HG03066 (cell line): ENCODE measurements around the gene TNS1.
"Not testable (repeated sequence)": the region's sequence is repeated elsewhere in the genome, so short reads cannot be mapped to it uniquely, and the experiment has no call there.

Experiments used
- ATAC-seq: cut with Tn5 transposase; IDR thresholded peaks from one replicate; pipeline ENCODE4 v1.9.1; 2021; ENCODE audit warnings: low read depth; ENCODE audit not compliant: unreplicated experiment

The TNS1 gene

DNA sequence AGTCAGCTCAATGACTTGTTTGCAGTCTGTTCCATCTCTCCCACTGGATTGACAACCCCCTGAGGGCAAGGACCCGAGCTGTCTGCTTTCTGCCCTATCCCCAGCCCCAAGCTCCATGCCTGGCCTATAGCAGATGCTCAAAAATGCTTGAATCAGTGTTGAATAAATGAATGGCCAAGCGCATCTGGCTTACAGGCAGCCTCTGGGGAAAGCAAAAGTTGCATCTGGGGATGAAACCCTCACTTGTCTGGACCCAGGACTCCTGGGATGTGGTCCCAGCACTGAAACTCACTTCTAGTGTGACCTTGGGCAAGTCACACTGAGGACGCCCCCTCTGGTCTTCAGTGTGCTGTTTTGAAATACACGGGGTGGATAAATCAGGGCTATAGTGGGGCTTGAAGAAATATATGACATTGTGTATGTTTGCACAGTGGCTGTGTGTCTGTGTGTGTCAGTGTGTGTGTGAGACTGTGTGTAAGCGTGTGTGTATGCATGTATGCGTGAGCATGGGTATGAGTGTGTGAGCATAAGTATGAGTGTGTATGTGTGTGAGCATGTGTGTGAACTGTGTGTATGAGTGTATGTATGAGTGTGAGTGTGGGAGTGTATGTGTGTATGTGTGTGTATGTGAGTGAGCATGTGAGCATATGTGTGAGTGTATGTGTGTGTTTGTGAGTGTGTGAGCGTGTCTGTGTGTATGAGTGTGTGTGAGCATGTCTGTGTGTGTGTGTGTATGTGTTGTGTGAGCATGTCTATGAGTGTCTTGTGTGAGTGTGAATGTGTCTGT, 27.8 kb upstream of the TNS1 start:
- no peak for ATAC-seq

GRCh38 chr2:218029366-218030360, 26.9 kb upstream of the TNS1 start:
- ATAC-seq: no peak

GRCh38 chr2:218028562-218029348, 26.0 kb upstream of the TNS1 start:
- ATAC-seq: no peak

DNA sequence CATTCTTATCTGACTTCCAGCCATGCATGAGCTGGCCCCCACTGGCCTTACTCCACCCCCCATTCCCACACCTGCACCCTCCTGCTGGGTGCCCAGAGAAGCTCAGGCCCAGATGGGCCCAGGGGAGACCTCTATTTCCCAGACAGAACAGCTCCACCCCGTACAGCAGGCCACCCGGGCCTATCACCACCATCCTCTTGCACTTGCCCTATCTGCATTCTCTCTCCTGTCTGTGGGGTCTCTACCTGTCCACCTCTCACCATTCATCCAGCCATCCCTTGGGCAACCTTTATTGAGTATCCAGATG, 25.3 kb upstream of the TNS1 start:
- no peak for ATAC-seq

GRCh38 chr2:218027426-218028188, 24.8 kb upstream of the TNS1 start:
- ATAC-seq: no peak

DNA sequence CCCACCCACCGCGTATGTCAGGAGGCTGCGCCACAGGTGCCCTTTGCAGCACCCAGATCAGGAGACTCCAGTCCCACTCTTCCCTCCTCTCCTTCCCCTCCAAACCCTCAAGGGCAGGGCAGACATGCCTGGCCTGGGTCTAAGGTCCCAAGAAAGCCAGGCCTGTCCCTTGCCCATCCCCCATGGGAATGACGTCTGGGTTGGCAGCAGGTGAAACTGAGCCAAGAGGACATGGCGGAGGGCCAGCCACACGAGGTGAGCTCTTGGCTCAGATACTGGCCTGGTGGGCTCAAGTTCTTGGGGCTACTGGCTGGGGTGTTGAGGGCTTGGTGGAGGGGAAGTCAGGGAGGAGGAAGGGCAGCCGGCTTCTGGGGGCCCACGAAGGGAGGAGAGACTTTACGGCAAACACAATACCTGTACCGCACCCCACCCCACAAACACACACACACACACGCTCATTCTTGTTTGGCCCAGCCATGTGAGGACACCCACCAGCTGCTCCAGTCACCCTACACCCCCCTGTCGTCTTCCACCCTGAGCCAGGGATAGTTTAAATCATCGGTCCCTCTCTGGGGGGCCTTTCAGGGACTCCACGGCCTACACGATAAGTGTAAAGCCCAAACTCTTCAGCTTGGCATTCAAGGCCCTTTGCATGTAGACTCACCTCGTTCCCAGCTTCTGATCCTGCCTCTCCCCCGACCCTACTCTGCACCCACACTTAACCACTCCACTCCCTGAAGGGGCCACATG, 24.1 kb upstream of the TNS1 start:
- ATAC-seq: no peak

DNA sequence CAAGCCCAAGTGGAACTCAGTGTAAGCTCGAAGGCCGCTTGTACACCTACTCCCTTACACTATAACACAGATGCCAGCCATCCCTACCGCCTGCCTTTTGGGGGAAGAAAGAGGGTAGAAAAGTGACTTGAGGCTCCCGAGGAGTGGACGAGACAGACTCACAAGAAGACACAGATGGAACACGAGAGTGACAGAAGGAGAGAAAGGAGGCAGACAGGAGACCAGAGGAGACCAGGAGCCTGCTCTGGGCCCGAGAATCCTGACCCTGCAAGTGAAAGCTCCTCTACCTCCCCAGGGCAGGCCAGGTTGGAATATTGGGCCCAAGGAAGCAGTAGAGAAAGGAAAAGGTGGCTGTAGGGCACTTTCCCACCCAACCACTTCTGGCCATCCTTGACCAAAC, 23.4 kb upstream of the TNS1 start:
- no peak for ATAC-seq

DNA sequence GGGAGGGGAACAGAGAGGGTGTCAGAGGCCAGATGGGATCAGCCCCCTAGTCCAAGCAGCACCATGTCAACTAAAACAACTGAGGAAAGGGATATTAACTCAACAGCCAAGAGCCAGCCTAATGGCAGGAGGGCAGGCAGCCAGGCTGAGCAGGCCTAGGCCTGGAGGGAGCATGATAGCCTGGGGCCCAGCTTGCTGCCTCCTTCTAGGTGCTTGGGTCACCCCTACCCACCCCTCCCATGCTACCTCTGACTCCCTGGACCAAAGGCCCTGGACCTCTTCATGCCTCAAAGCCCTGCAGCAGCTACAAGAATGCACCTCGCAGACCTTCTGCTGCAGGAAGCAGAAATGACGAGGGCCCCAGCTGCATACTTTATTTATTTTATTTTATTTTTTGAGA, 22.1 kb upstream of the TNS1 start:
- ATAC-seq: no peak

- no peak for ATAC-seq
Observed at GRCh38 chr2:218024336-218024735, 21.5 kb upstream of the TNS1 start.

DNA sequence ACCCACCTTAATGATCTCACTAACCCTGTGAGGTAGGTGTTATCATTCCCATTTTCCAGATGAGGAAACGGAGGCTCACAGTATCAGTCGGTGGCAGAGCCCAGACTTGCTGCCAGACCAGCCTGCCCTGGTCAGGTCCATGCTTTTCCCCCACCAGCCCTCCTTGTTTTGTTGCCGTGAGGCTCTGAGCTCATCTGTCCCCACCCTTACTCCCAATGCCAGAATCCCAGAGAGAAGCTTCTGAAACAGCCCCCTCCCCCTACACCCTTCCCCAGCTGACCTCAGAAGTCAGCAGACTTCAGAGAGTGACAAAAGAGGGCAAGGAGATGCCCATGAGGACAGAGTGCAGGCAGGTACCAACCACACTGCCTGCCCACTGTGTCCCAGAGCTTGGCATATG, 20.8 kb upstream of the TNS1 start:
- ATAC-seq: no peak

DNA sequence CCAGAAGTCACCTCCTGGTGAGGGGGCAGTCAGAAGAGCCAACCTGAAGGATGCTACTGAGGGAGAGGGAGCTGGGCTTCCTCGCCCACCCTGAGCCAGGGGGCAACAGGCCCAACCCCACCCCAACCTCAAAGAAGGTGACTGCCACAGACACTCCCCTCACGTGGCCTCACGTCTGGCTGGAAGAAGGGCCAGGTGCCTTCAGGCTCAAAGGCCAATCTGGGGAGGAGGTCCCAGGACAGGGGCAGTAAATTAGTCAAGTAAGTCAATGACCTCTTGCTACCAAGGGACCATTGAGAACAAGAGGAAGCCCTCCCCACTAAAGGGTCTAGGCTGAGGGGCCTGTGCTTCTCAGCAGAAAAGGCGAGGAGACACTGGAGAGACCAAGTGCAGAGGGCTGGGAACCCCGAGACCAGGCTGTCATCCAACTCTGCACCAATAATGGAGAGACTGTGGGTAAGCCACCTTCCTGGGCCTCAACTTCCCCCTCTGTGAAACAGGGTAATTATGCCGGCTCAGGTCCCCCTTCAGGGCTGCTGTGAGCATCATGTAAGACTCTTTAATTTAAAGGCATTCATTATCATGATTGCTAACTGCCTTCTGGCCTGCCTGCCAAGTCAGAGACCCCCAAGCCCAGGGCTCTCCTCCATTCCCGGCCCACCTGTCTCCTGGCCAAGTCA, 20.2 kb upstream of the TNS1 start:
- ATAC-seq: no peak

GRCh38 chr2:218022131-218022850, 19.5 kb upstream of the TNS1 start:
- no peak for ATAC-seq

GRCh38 chr2:218021536-218022071, 18.8 kb upstream of the TNS1 start:
- ATAC-seq: no peak

DNA sequence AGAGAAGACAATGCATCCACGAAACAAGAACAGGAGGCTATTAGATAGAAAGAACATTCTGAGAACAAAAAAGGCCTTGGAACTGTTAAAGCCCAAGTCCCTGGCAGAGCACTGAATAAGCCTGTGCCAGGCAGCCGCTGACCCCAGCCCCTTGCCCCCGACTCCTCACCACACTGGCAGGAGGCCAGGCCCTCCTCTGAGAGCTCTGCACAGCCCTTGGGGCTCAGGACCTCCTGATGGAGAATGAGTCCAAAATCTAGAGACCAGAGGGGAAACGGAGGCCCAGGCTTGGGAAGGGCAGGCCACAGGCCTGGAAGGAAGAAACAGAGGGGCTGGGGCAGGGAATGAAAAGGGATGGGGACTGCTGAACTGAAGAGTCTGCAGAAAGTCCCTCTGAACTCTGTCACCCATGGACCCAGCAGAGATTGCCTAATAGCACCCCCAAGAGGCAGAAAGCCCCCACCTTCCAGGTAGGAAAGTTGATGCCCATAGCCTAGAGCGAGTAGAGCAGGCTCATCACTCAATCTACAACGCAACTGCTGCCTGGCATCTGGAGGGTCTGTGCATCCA, 18.3 kb upstream of the TNS1 start:
- no peak for ATAC-seq

GRCh38 chr2:218020281-218020680, 17.5 kb upstream of the TNS1 start:
- no peak for ATAC-seq

GRCh38 chr2:218019411-218020060, 16.7 kb upstream of the TNS1 start:
- ATAC-seq: no peak

GRCh38 chr2:218018842-218019125, 16.0 kb upstream of the TNS1 start:
- not testable (repeated sequence) for ATAC-seq
